Measurements from ENCODE around the gene EP400.
A peak's percentile ranks its signal among the peaks of the same experiment; 100 is the strongest.
"Not testable (repeated sequence)": the region's sequence is repeated elsewhere in the genome, so short reads cannot be mapped to it uniquely, and the experiment has no call there.

The EP400 gene

GRCh38 chr12:132071040-132071810 is 121.5 kb downstream of the EP400 start:
- H3K27ac Mint-ChIP-seq: peak overlapping the region; percentile 86
- no peaks in the 10 kb centered on the region for H3K9me3 Mint-ChIP-seq
- peak; percentile 90 for ATAC-seq
- H3K4me3 Mint-ChIP-seq: peak overlapping the region; percentile 65
- H3K36me3 Mint-ChIP-seq: peaks cover 49% of the 10 kb centered on the region
- H3K4me1 Mint-ChIP-seq: peaks cover 82% of the 10 kb centered on the region
- H3K27me3 Mint-ChIP-seq: no peaks in the 10 kb centered on the region

- Mint-ChIP-seq H3K4me1 (peaks cover 75% of the 10 kb centered on the region), H3K4me3 (peak overlapping the region; percentile 65), H3K27ac (peak overlapping the region; percentile 86), H3K36me3 (peaks cover 46% of the 10 kb centered on the region), H3K27me3 (no peaks in the 10 kb centered on the region), H3K9me3 (no peaks in the 10 kb centered on the region)
- peak; percentile 48 for ATAC-seq
Observed at GRCh38 chr12:132071830-132072384, 122.2 kb downstream of the EP400 start.

GRCh38 chr12:132074216-132074615 is 124.5 kb downstream of the EP400 start:
- Mint-ChIP-seq H3K36me3 (peaks cover 40% of the 10 kb centered on the region), H3K4me1 (peaks cover 54% of the 10 kb centered on the region), H3K9me3 (no peaks in the 10 kb centered on the region), H3K27me3 (no peaks in the 10 kb centered on the region), H3K27ac (peak overlapping the region; percentile 86), H3K4me3 (no peak overlapping the region)
- ATAC-seq: no peak

GRCh38 chr12:132075026-132075713 is 125.4 kb downstream of the EP400 start:
- H3K9me3 Mint-ChIP-seq: no peaks in the 10 kb centered on the region
- H3K27ac Mint-ChIP-seq: peak overlapping the region; percentile 86
- no peak for ATAC-seq
- peaks cover 41% of the 10 kb centered on the region for H3K36me3 Mint-ChIP-seq
- no peak overlapping the region for H3K4me3 Mint-ChIP-seq
- no peaks in the 10 kb centered on the region for H3K27me3 Mint-ChIP-seq
- peaks cover 45% of the 10 kb centered on the region for H3K4me1 Mint-ChIP-seq

- no peaks in the 10 kb centered on the region for H3K9me3 Mint-ChIP-seq
- H3K36me3 Mint-ChIP-seq: peaks cover 41% of the 10 kb centered on the region
- H3K27me3 Mint-ChIP-seq: no peaks in the 10 kb centered on the region
- H3K4me1 Mint-ChIP-seq: peaks cover 40% of the 10 kb centered on the region
- ATAC-seq: no peak
- H3K4me3 Mint-ChIP-seq: no peak overlapping the region
- H3K27ac Mint-ChIP-seq: no peak overlapping the region
Observed at GRCh38 chr12:132075714-132076553, 126.2 kb downstream of the EP400 start.

GRCh38 chr12:132076711-132077110 is 127.0 kb downstream of the EP400 start:
- no peaks in the 10 kb centered on the region for H3K9me3 Mint-ChIP-seq
- H3K27ac Mint-ChIP-seq: no peak overlapping the region
- no peak overlapping the region for H3K4me3 Mint-ChIP-seq
- ATAC-seq: no peak
- no peaks in the 10 kb centered on the region for H3K27me3 Mint-ChIP-seq
- H3K36me3 Mint-ChIP-seq: peaks cover 41% of the 10 kb centered on the region
- H3K4me1 Mint-ChIP-seq: peaks cover 36% of the 10 kb centered on the region

- Mint-ChIP-seq H3K27me3 (no peaks in the 10 kb centered on the region), H3K4me1 (peaks cover 28% of the 10 kb centered on the region), H3K4me3 (no peak overlapping the region), H3K27ac (no peak overlapping the region), H3K36me3 (peaks cover 41% of the 10 kb centered on the region), H3K9me3 (no peaks in the 10 kb centered on the region)
- no peak for ATAC-seq
Observed at GRCh38 chr12:132077322-132078100, 127.8 kb downstream of the EP400 start.

GRCh38 chr12:132078190-132078589 is 128.4 kb downstream of the EP400 start:
- peaks cover 21% of the 10 kb centered on the region for H3K4me1 Mint-ChIP-seq
- no peaks in the 10 kb centered on the region for H3K9me3 Mint-ChIP-seq
- peaks cover 34% of the 10 kb centered on the region for H3K36me3 Mint-ChIP-seq
- H3K27ac Mint-ChIP-seq: no peak overlapping the region
- H3K27me3 Mint-ChIP-seq: no peaks in the 10 kb centered on the region
- no peak overlapping the region for H3K4me3 Mint-ChIP-seq
- ATAC-seq: no peak

- Mint-ChIP-seq H3K27me3 (no peaks in the 10 kb centered on the region), H3K36me3 (peaks cover 28% of the 10 kb centered on the region), H3K4me1 (peaks cover 21% of the 10 kb centered on the region), H3K4me3 (no peak overlapping the region), H3K27ac (no peak overlapping the region), H3K9me3 (no peaks in the 10 kb centered on the region)
- no peak for ATAC-seq
Observed at GRCh38 chr12:132079200-132079599, 129.5 kb downstream of the EP400 start.

GRCh38 chr12:132079695-132080094 is 130.0 kb downstream of the EP400 start:
- Mint-ChIP-seq H3K27ac (no peak overlapping the region), H3K4me3 (no peak overlapping the region), H3K4me1 (peaks cover 17% of the 10 kb centered on the region), H3K36me3 (peaks cover 23% of the 10 kb centered on the region), H3K27me3 (no peaks in the 10 kb centered on the region), H3K9me3 (no peaks in the 10 kb centered on the region)
- no peak for ATAC-seq

- H3K27me3 Mint-ChIP-seq, H3K27ac Mint-ChIP-seq, H3K9me3 Mint-ChIP-seq, H3K4me3 Mint-ChIP-seq, ATAC-seq: not testable (repeated sequence)
- Mint-ChIP-seq H3K4me1 (peaks cover 23% of the 10 kb centered on the region), H3K36me3 (peaks cover 14% of the 10 kb centered on the region)
Observed at GRCh38 chr12:132080515-132080914, 130.8 kb downstream of the EP400 start.

GRCh38 chr12:132081423-132081822 is 131.7 kb downstream of the EP400 start:
- H3K27ac Mint-ChIP-seq: no peak overlapping the region
- H3K4me3 Mint-ChIP-seq: no peak overlapping the region
- no peaks in the 10 kb centered on the region for H3K9me3 Mint-ChIP-seq
- H3K36me3 Mint-ChIP-seq: peaks cover 10% of the 10 kb centered on the region
- no peaks in the 10 kb centered on the region for H3K27me3 Mint-ChIP-seq
- no peak for ATAC-seq
- peaks cover 28% of the 10 kb centered on the region for H3K4me1 Mint-ChIP-seq

- Mint-ChIP-seq H3K9me3 (no peaks in the 10 kb centered on the region), H3K36me3 (peaks cover 6% of the 10 kb centered on the region), H3K4me1 (peaks cover 32% of the 10 kb centered on the region), H3K4me3 (peak overlapping the region; percentile 90), H3K27ac (peak overlapping the region; percentile 83), H3K27me3 (no peaks in the 10 kb centered on the region)
- ATAC-seq: no peak
Observed at GRCh38 chr12:132083614-132083940, 133.8 kb downstream of the EP400 start.

GRCh38 chr12:132083941-132084620 is 134.3 kb downstream of the EP400 start:
- Mint-ChIP-seq H3K27me3 (no peaks in the 10 kb centered on the region), H3K9me3 (no peaks in the 10 kb centered on the region), H3K4me1 (peaks cover 32% of the 10 kb centered on the region), H3K27ac (peak overlapping the region; percentile 93), H3K4me3 (peak overlapping the region; percentile 92), H3K36me3 (peaks cover 6% of the 10 kb centered on the region)
- ATAC-seq: peak; percentile 94
